IMR-90 (cell line): Measurements from ENCODE around the gene TFDP2. TPM values are rescaled to one million over a fixed set of nuclear protein-coding genes. Genes with fewer than 3 reads are reported as not detected.

Experiments
- ATAC-seq: fragments of 200-7000 bp; cut with Tn5 transposase; 2 replicates; pipeline ENCODE4 v1.9.1; 2020; ENCODE audit warnings: low read depth, mild to moderate bottlenecking, moderate library complexity
- BruUV-seq: library from RNA; stranded (reverse); fragments of 400-500 nt; replicated peaks from 2 replicates; lab custom pipeline; 2021; lab: Mats Ljungman, UMichigan
- CTCF ChIA-PET: fragments of 300-600 bp; formaldehyde crosslinking; extraction: SDS; loops from one replicate; lab custom pipeline; 2021; ENCODE audit warnings: antibody characterized with exemption; lab: Yijun Ruan, JAX
- POLR2A ChIA-PET: fragments of 300-600 bp; sonication (Branson Sonifier 250); formaldehyde crosslinking; loops from one replicate; lab custom pipeline; 2022; ENCODE audit warnings: antibody characterized with exemption; ENCODE audit not compliant: unreplicated experiment; lab: Charles Lee
- DNase-seq: peaks from one replicate; pipeline ENCODE4 v3.0.0; 2013
- H2AFZ ChIP-seq: replicated peaks from 2 replicates; pipeline ENCODE3; 2013; ENCODE audit warnings: low read length, mild to moderate bottlenecking; ENCODE audit not compliant: poor library complexity
- H2AK5ac ChIP-seq: 2 replicates; pipeline ENCODE4 v1.6.1; 2013; ENCODE audit warnings: low read depth, low read length, inconsistent platforms
- H2AK9ac ChIP-seq: replicated peaks from 2 replicates; pipeline ENCODE3; 2013; ENCODE audit warnings: mild to moderate bottlenecking, low read depth, low read length, moderate library complexity; ENCODE audit not compliant: poor library complexity
- H2BK120ac ChIP-seq: 2 replicates; pipeline ENCODE4 v1.6.1; 2013; ENCODE audit warnings: low read depth, low read length, inconsistent platforms
- H2BK15ac ChIP-seq: 3 replicates; pipeline ENCODE4 v1.6.1; 2013; ENCODE audit warnings: low read depth, low read length, inconsistent platforms
- H2BK20ac ChIP-seq: 2 replicates; pipeline ENCODE4 v1.6.1; 2013; ENCODE audit warnings: low read depth, mild to moderate bottlenecking, inconsistent platforms, low read length, moderate library complexity
- H2BK5ac ChIP-seq: 2 replicates; pipeline ENCODE4 v1.6.1; 2013; ENCODE audit warnings: mild to moderate bottlenecking, low read depth, low read length, inconsistent platforms; ENCODE audit not compliant: poor library complexity, severe bottlenecking
- H3K14ac ChIP-seq: replicated peaks from 2 replicates; pipeline ENCODE4 v1.6.1; 2013; ENCODE audit warnings: low read depth, low read length, inconsistent platforms
- H3K18ac ChIP-seq: 2 replicates; pipeline ENCODE4 v1.6.1; 2013; ENCODE audit warnings: low read depth, low read length, control low read depth
- H3K23ac ChIP-seq: 2 replicates; pipeline ENCODE4 v1.6.1; 2013; ENCODE audit warnings: low read depth, low read length, inconsistent platforms
- H3K27ac ChIP-seq: 2 replicates; pipeline ENCODE4 v1.5.1; 2013; ENCODE audit warnings: mild to moderate bottlenecking, control low read depth, low read length; ENCODE audit not compliant: insufficient read depth
- H3K27me3 ChIP-seq: 2 replicates; pipeline ENCODE4 v1.6.1; 2013; ENCODE audit warnings: low read length; ENCODE audit not compliant: control insufficient read depth, insufficient read depth
- H3K36me3 ChIP-seq: 2 replicates; pipeline ENCODE4 v1.6.1; 2013; ENCODE audit warnings: low read length, mixed read lengths; ENCODE audit not compliant: control insufficient read depth, insufficient read depth
- H3K4ac ChIP-seq: 2 replicates; pipeline ENCODE4 v1.6.1; 2013; ENCODE audit warnings: low read depth, low read length, inconsistent platforms
- H3K4me1 ChIP-seq: 2 replicates; pipeline ENCODE4 v1.6.1; 2013; ENCODE audit warnings: low read length, mixed read lengths; ENCODE audit not compliant: control insufficient read depth, insufficient read depth
- H3K4me2 ChIP-seq: 2 replicates; pipeline ENCODE4 v1.6.1; 2013; ENCODE audit warnings: low read depth, mild to moderate bottlenecking, control low read depth, low read length, moderate library complexity
- H3K4me3 ChIP-seq: 2 replicates; pipeline ENCODE4 v1.5.1; 2013; ENCODE audit warnings: low read depth, mild to moderate bottlenecking, control low read depth, low read length, moderate library complexity; ENCODE audit not compliant: insufficient read depth
- H3K56ac ChIP-seq: 2 replicates; pipeline ENCODE4 v1.6.1; 2013; ENCODE audit warnings: low read length, inconsistent platforms; ENCODE audit not compliant: insufficient read depth; ENCODE audit errors: extremely low read depth
- H3K79me1 ChIP-seq, 2 experiments: 2 replicates each; pipeline ENCODE4 v1.6.1; 2013; ENCODE audit warnings: low read length in 2 of 2, inconsistent platforms in 1 of 2, low read depth in 1 of 2
- H3K9ac ChIP-seq: 2 replicates; pipeline ENCODE4 v1.6.1; 2013; ENCODE audit warnings: low read depth, low read length, control low read depth
- H3K9me1 ChIP-seq: 2 replicates; pipeline ENCODE4 v1.6.1; 2013; ENCODE audit warnings: low read length, inconsistent platforms; ENCODE audit not compliant: insufficient read depth
- H3K9me3 ChIP-seq: 2 replicates; pipeline ENCODE4 v1.6.1; 2013; ENCODE audit warnings: low read length; ENCODE audit not compliant: control insufficient read depth, insufficient read depth
- H4K20me1 ChIP-seq: 2 replicates; pipeline ENCODE4 v1.6.1; 2013; ENCODE audit warnings: low read length, inconsistent platforms; ENCODE audit not compliant: insufficient read depth
- H4K5ac ChIP-seq: 2 replicates; pipeline ENCODE4 v1.6.1; 2013; ENCODE audit warnings: mild to moderate bottlenecking, low read depth, low read length, control low read depth
- H4K8ac ChIP-seq, 2 experiments: 2 replicates each; pipeline ENCODE4 v1.6.1; 2013; ENCODE audit warnings: low read depth in 2 of 2, low read length in 2 of 2, control low read depth in 1 of 2, inconsistent platforms in 1 of 2
- H4K91ac ChIP-seq: 2 replicates; pipeline ENCODE4 v1.6.1; 2013; ENCODE audit warnings: low read depth, low read length, inconsistent platforms; ENCODE audit not compliant: insufficient read depth
- FOS ChIP-seq: fragments of 150-350 bp; IDR thresholded peaks from 2 replicates; pipeline ENCODE4 v1.6.1; 2016; ENCODE audit warnings: low read depth, low read length
- MXI1 ChIP-seq: IDR thresholded peaks from 2 replicates; pipeline ENCODE4 v1.6.1; 2012; ENCODE audit warnings: low read depth, mild to moderate bottlenecking, low read length, moderate library complexity, borderline replicate concordance
- NFE2L2 ChIP-seq: fragments of 150-350 bp; IDR thresholded peaks from 2 replicates; pipeline ENCODE4 v1.6.1; 2016; ENCODE audit warnings: low read depth, mild to moderate bottlenecking, low read length
- RAD21 ChIP-seq: IDR thresholded peaks from 2 replicates; pipeline ENCODE4 v1.6.1; 2012; ENCODE audit warnings: low read length, improper control_type of control experiment
- RFX5 ChIP-seq: IDR thresholded peaks from 2 replicates; pipeline ENCODE4 v1.8.0; 2012; ENCODE audit warnings: low read depth, mild to moderate bottlenecking, low read length, moderate library complexity
- SMC3 ChIP-seq: fragments of 150-350 bp; IDR thresholded peaks from 2 replicates; pipeline ENCODE4 v1.6.1; 2016; ENCODE audit warnings: low read depth, mild to moderate bottlenecking, antibody characterized with exemption, low read length, moderate library complexity
- USF2 ChIP-seq: fragments of 150-350 bp; IDR thresholded peaks from 2 replicates; pipeline ENCODE4 v1.6.1; 2017; ENCODE audit warnings: mild to moderate bottlenecking, antibody characterized with exemption, low read length, low read depth
- dilution Hi-C: fragments of 300-500 bp; cut with HindIII; formaldehyde crosslinking; loops from one replicate; pipeline ENCODE4 v1.14.3; 2018; ENCODE audit warnings: low sequenced_read_pairs; ENCODE audit not compliant: unreplicated experiment
- in situ Hi-C: fragments of 300-500 bp; cut with MboI; formaldehyde crosslinking; loops from 3 replicates; pipeline ENCODE4 v1.14.3; 2019; ENCODE audit warnings: low sequenced_read_pairs, inconsistent platforms, mixed read lengths
- intact Hi-C: fragments of 100-400 bp; cut with micrococcal nuclease; formaldehyde crosslinking; loops from 2 replicates; pipeline ENCODE4 v1.10.0; 2022
- polyA plus RNA-seq, 3 experiments: library from polyadenylated mRNA; depleted of rRNA; stranded (reverse); fragments of >200 nt; gene quantifications; 2 replicates each; pipeline ENCODE4 v1.2.3, GENCODE V29; 2012; ENCODE audit warnings: low replicate concordance in 1 of 3
- total RNA-seq: library from RNA; depleted of rRNA; stranded (reverse); fragments of >200 nt; gene quantifications from 2 replicates; pipeline ENCODE4 v1.2.3, GENCODE V29; 2012

The TFDP2 gene
- total and polyA plus RNA-seq, 2 of the 4 experiments (the other 2 are of a cell fraction): 10.7 to 23.7 TPM

- Histone ChIP-seq H3K9me3 (no peaks in the 10 kb centered on the region), H2BK20ac (no peak overlapping the region), H3K56ac (no peak overlapping the region), H3K4me2 (no peak overlapping the region), H2AFZ (no peak overlapping the region), H2BK15ac (no peak overlapping the region), H2AK5ac (no peak overlapping the region), H3K4me3 (no peak overlapping the region), H3K27ac (no peak overlapping the region), H3K36me3 (0 out of 2 replicates have a peak, but pooled peaks cover 1% of the 10 kb centered on the region), H3K9me1 (0 out of 2 replicates have a peak, but pooled peaks cover 4% of the 10 kb centered on the region), H4K20me1 (no peaks in the 10 kb centered on the region), H3K4ac (no peak overlapping the region), H3K14ac (no peak overlapping the region), H2AK9ac (no peak overlapping the region), H2BK120ac (no peak overlapping the region), H3K23ac (no peak overlapping the region), H4K91ac (no peak overlapping the region), H3K27me3 (no peaks in the 10 kb centered on the region), H3K18ac (no peak overlapping the region), H3K79me1 (no peaks in the 10 kb centered on the region), H4K5ac (no peak overlapping the region), H2BK5ac (no peak overlapping the region), H3K4me1 (no peaks in the 10 kb centered on the region), H4K8ac (no peak overlapping the region), H3K9ac (no peak overlapping the region)
- TF ChIP-seq USF2 (no peak), FOS (no peak), RFX5 (no peak), NFE2L2 (no peak), SMC3 (no peak), MXI1 (no peak), RAD21 (no peak)
- dilution Hi-C loops (no loop called here), in situ Hi-C loops (no loop called here), intact Hi-C loops (no loop called here)
- ATAC-seq (peak; percentile 60), DNase-seq (no peak)
- BruUV-seq: no TSS peak
- CTCF ChIA-PET: no interaction called here
- POLR2A ChIA-PET: no interaction called here
These were observed 145.3 kb downstream of the TFDP2 start for GRCh38 chr3:142004025-142004424.
